Fibroblast of the conjunctiva (primary cell): ENCODE results near the gene OR4C16.

Experiments used
- DNase-seq: peaks from one replicate; pipeline ENCODE4 v3.0.0-alpha.2; 2010; ENCODE audit warnings: low read depth

The OR4C16 gene

DNA sequence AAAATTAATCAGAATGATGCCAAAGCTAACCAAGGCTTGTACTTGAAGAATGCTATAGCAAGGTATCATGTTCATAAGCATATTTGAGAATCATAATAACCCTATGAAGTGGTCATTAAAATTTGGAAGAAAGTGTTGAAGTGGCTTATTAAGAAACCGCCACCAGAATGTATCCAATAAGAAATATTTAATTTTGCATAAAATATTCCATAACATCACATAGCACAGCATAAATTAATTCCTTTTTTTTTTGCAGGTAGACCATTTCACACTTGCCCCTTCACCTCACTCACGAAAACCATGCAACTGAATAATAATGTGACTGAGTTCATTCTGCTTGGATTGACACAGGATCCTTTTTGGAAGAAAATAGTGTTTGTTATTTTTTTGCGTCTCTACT is at the start of gene OR4C16:
Gene OR4C16 (plus strand): TSS at position 301 of the 400 bp plus-strand sequence. CDS start 0 bp downstream, at position 301.
- no peak for DNase-seq

DNA sequence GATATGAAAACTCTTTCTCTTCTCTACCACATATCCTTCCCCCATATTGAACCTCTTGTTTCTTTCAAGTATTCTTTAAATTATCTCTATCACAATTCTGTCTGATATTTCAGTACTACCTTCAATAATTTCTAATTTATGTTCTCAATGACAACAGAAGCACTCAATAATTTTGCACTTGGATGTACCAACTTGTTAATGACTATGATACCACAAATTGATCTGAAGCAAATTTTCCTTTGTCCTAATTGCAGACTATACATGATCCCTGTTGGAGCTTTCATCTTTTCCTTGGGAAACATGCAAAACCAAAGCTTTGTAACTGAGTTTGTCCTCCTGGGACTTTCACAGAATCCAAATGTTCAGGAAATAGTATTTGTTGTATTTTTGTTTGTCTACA is 17.8 kb upstream of the OR4C16 start, which contains the start of gene OR4C15:
Gene OR4C15 (plus strand): TSS at position 301 of the 400 bp plus-strand sequence. CDS start 0 bp downstream, at position 301.
- DNase-seq, result no peak

DNA sequence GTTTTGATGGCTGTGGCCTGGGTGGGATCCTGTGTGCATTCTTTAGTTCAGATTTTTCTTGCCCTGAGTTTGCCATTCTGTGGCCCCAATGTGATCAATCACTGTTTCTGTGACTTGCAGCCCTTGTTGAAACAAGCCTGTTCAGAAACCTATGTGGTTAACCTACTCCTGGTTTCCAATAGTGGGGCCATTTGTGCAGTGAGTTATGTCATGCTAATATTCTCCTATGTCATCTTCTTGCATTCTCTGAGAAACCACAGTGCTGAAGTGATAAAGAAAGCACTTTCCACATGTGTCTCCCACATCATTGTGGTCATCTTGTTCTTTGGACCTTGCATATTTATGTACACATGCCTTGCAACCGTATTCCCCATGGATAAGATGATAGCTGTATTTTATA is 620 bp downstream of the OR4C16 start:
- no peak for DNase-seq

DNA sequence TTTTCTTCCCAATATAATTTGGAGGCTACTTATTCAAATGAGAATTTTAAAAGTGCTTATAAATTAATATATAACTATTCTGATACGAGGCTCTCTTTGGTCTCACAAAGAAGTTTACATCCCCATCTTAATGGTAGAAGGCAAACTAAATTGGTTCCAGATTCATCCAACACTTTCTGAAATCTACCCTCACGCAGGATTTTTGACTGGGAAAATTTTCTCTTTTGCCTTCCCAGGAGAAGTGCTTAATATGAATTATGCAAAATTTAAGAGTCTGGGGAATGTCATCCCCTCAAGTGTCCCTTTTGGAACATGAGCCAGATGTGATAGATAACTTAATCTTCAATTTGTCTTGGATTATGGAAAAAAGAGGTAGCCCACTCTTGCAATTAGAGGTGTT is 35.6 kb downstream of the OR4C16 start, which contains the start of gene OR4C11:
Gene OR4C11 (minus strand): TSS at position 101 of the 400 bp plus-strand sequence. CDS start 3,272 bp downstream, outside the sequence.
- no peak for DNase-seq
